HCT116 (cell line): ENCODE data around the gene E4F1. TPM values are rescaled to one million over a fixed set of nuclear protein-coding genes. Genes with fewer than 3 reads are reported as not detected.

Experiments
- ATAC-seq: fragments of 200-7000 bp; cut with Tn5 transposase; 2 replicates; pipeline ENCODE4 v1.9.1; 2020; ENCODE audit warnings: mild to moderate bottlenecking, moderate library complexity
- BruUV-seq: library from RNA; stranded (reverse); fragments of 400-500 nt; replicated peaks from 2 replicates; lab custom pipeline; 2021; lab: Mats Ljungman, UMichigan
- CTCF ChIA-PET: fragments of 300-600 bp; sonication (Branson Sonifier 250); formaldehyde crosslinking; loops from one replicate; lab custom pipeline; 2021; ENCODE audit warnings: antibody characterized with exemption; lab: Charles Lee
- POLR2A ChIA-PET: fragments of 300-600, 350-600 bp; sonication (Branson Sonifier 250); formaldehyde crosslinking; loops from one replicate; lab custom pipeline; 2021; ENCODE audit warnings: antibody characterized with exemption; lab: Charles Lee
- RAD21 ChIA-PET, 2 experiments: fragments of 300-600 bp; sonication (Branson Sonifier 250); formaldehyde crosslinking; loops; one replicate each; lab custom pipeline; 2023; ENCODE audit warnings: low total read pairs in 2 of 2; ENCODE audit not compliant: uncharacterized antibody in 2 of 2, unreplicated experiment in 2 of 2, low non-redundant PET in 1 of 2; lab: Charles Lee
- DNase-seq: peaks from one replicate; pipeline ENCODE4 v3.0.0-alpha.2; 2010; ENCODE audit warnings: low read depth, low spot score
- H2AFZ ChIP-seq: fragments of 200-600 bp; shearing (Covaris generic), sonication (generic); 2 replicates; pipeline ENCODE4 v1.6.1; 2017; ENCODE audit warnings: low read depth, mixed run types, mixed read lengths, antibody characterized with exemption, low read length; ENCODE audit not compliant: poor library complexity, severe bottlenecking
- H3K27ac ChIP-seq: 2 replicates; pipeline ENCODE4 v1.5.1; 2012; ENCODE audit warnings: low read depth, low read length
- H3K27me3 ChIP-seq: fragments of 200-600 bp; sonication (generic); 2 replicates; pipeline ENCODE4 v1.6.1; 2016; ENCODE audit warnings: mixed run types, low read length, mixed read lengths; ENCODE audit not compliant: insufficient read depth
- H3K36me3 ChIP-seq, 2 experiments: fragments of 200-500 bp in 1 of 2; fragments of 200-600 bp in 1 of 2; sonication (Bioruptor generic) in 1 of 2; sonication (generic) in 1 of 2; 2 replicates each; pipeline versions ENCODE4 v1.5.1 to v1.6.1; 2014 to 2016; ENCODE audit warnings: low read length in 2 of 2, inconsistent platforms in 1 of 2, mixed read lengths in 1 of 2, mixed run types in 1 of 2; ENCODE audit not compliant: insufficient read depth in 2 of 2, control insufficient read depth in 1 of 2
- H3K4me1 ChIP-seq, 2 experiments: fragments of 200-600 bp in 1 of 2; sonication (generic) in 1 of 2; 2 replicates each; pipeline versions ENCODE4 v1.5.1 to v1.6.1; 2012 to 2017; ENCODE audit warnings: low read length in 2 of 2, inconsistent platforms in 1 of 2, mild to moderate bottlenecking in 1 of 2, mixed read lengths in 1 of 2, mixed run types in 1 of 2, moderate library complexity in 1 of 2; ENCODE audit not compliant: insufficient read depth in 2 of 2, control insufficient read depth in 1 of 2
- H3K4me2 ChIP-seq: fragments of 200-600 bp; sonication (generic); 2 replicates; pipeline ENCODE4 v1.6.1; 2017; ENCODE audit warnings: mixed run types, low read length, mixed read lengths
- H3K4me3 ChIP-seq, 2 experiments: fragments of 200-600 bp in 1 of 2; sonication (generic) in 1 of 2; replicated peaks in 1 of 2; 2 replicates each; pipeline ENCODE4 v1.5.1; 2011 to 2016; ENCODE audit warnings: low read length in 2 of 2, control low read depth in 1 of 2, low read depth in 1 of 2, mild to moderate bottlenecking in 1 of 2, mixed read lengths in 1 of 2, mixed run types in 1 of 2
- H3K79me2 ChIP-seq: fragments of 200-600 bp; sonication (generic); 2 replicates; pipeline ENCODE4 v1.6.1; 2017; ENCODE audit warnings: mild to moderate bottlenecking, mixed run types, low read length, moderate library complexity, mixed read lengths; ENCODE audit not compliant: insufficient read depth
- H3K9ac ChIP-seq: fragments of 200-600 bp; sonication (generic); 2 replicates; pipeline ENCODE4 v1.6.1; 2016; ENCODE audit warnings: low read length, mixed read lengths
- H3K9me2 ChIP-seq: fragments of 200-600 bp; sonication (generic), shearing (Covaris generic); 2 replicates; pipeline ENCODE4 v1.6.1; 2017; ENCODE audit warnings: mixed run types, mild to moderate bottlenecking, moderate library complexity; ENCODE audit not compliant: insufficient read depth
- H3K9me3 ChIP-seq, 2 experiments: fragments of 200-500 bp in 1 of 2; fragments of 200-600 bp in 1 of 2; sonication (Bioruptor generic) in 1 of 2; sonication (generic) in 1 of 2; 2 replicates each; pipeline ENCODE4 v1.6.1; 2014 to 2017; ENCODE audit warnings: low read length in 2 of 2, mixed read lengths in 2 of 2, inconsistent platforms in 1 of 2, low read depth in 1 of 2, mild to moderate bottlenecking in 1 of 2, mixed run types in 1 of 2, moderate library complexity in 1 of 2; ENCODE audit not compliant: control insufficient read depth in 1 of 2, insufficient read depth in 1 of 2
- H4K20me1 ChIP-seq: fragments of 200-600 bp; sonication (generic), shearing (Covaris generic); 2 replicates; pipeline ENCODE4 v1.6.1; 2017; ENCODE audit warnings: mixed run types, mild to moderate bottlenecking, moderate library complexity; ENCODE audit not compliant: insufficient read depth
- CBX3 ChIP-seq: IDR thresholded peaks from 2 replicates; pipeline ENCODE4 v1.6.1; 2012; ENCODE audit warnings: low read depth
- CEBPB ChIP-seq: IDR thresholded peaks from 2 replicates; pipeline ENCODE4 v1.6.1; 2012; ENCODE audit warnings: low read depth
- EGR1 ChIP-seq: IDR thresholded peaks from 2 replicates; pipeline ENCODE4 v1.6.1; 2012; ENCODE audit warnings: low read depth
- ELF1 ChIP-seq: IDR thresholded peaks from 2 replicates; pipeline ENCODE4 v1.6.1; 2012; ENCODE audit warnings: low read depth, borderline replicate concordance
- FOSL1 ChIP-seq: IDR thresholded peaks from 2 replicates; pipeline ENCODE4 v1.6.1; 2012; ENCODE audit warnings: low read depth
- JUND ChIP-seq: IDR thresholded peaks from 2 replicates; pipeline ENCODE4 v1.6.1; 2012
- POLR2AphosphoS5 ChIP-seq: IDR thresholded peaks from 2 replicates; pipeline ENCODE4 v1.6.1; 2011; ENCODE audit warnings: mild to moderate bottlenecking, low read depth, low read length, moderate library complexity
- SIN3A ChIP-seq: IDR thresholded peaks from 2 replicates; pipeline ENCODE4 v1.6.1; 2012; ENCODE audit warnings: low read depth
- SP1 ChIP-seq: IDR thresholded peaks from 2 replicates; pipeline ENCODE4 v1.6.1; 2012; ENCODE audit warnings: low read depth
- SRF ChIP-seq: IDR thresholded peaks from 2 replicates; pipeline ENCODE4 v1.6.1; 2012; ENCODE audit warnings: low read depth
- TCF7L2 ChIP-seq: IDR thresholded peaks from 2 replicates; pipeline ENCODE4 v1.7.0; 2011; ENCODE audit warnings: borderline replicate concordance, inconsistent platforms; ENCODE audit not compliant: insufficient read depth, insufficient read length; ENCODE audit errors: extremely low read depth
- YY1 ChIP-seq: IDR thresholded peaks from 2 replicates; pipeline ENCODE4 v1.6.1; 2011; ENCODE audit warnings: low read length, low read depth, moderate library complexity, mild to moderate bottlenecking; ENCODE audit not compliant: insufficient replicate concordance; ENCODE audit errors: extremely low read depth
- ZFX ChIP-seq: fragments of 450-650 bp; IDR thresholded peaks from 2 replicates; pipeline ENCODE4 v1.6.1; 2017
- ZNF274 ChIP-seq: fragments of 200-500 bp; sonication (Bioruptor generic); IDR thresholded peaks from 2 replicates; pipeline ENCODE4 v1.6.1; 2014; ENCODE audit warnings: mild to moderate bottlenecking, low read depth, low read length, inconsistent platforms
- intact Hi-C: fragments of 100-400 bp; cut with micrococcal nuclease; formaldehyde crosslinking; loops from 2 replicates; pipeline ENCODE4 v1.10.0; 2022
- total RNA-seq: library from RNA; stranded (reverse); gene quantifications from one replicate; pipeline ENCODE4 v1.2.1, GENCODE V29; 2021; ENCODE audit not compliant: unreplicated experiment
- TF ChIP-seq, protein P1 (sequence below): IDR thresholded peaks from 2 replicates; pipeline ENCODE4 v1.6.1; 2012
- TF ChIP-seq, protein P2 (sequence below): IDR thresholded peaks from 2 replicates; pipeline ENCODE4 v1.6.1; 2011; ENCODE audit warnings: mild to moderate bottlenecking, low read length, moderate library complexity; ENCODE audit not compliant: insufficient replicate concordance; ENCODE audit errors: extremely low read depth
- TF ChIP-seq, protein P3 (sequence below), 3 experiments: fragments of 200-600 bp in 1 of 3; sonication (generic) in 1 of 3; IDR thresholded peaks in 2 of 3; conservative IDR thresholded peaks in 1 of 3; 2 replicates each; pipeline ENCODE4 v1.5.1; 2012 to 2017; ENCODE audit warnings: low read depth in 2 of 3, low read length in 2 of 3, antibody characterized with exemption in 1 of 3, borderline replicate concordance in 1 of 3, control low read depth in 1 of 3, mild to moderate bottlenecking in 1 of 3, mixed read lengths in 1 of 3, mixed run types in 1 of 3, moderate library complexity in 1 of 3; ENCODE audit not compliant: insufficient read depth in 1 of 3
- TF ChIP-seq, protein P4 (sequence below): IDR thresholded peaks from 2 replicates; pipeline ENCODE4 v1.6.1; 2012
- TF ChIP-seq, protein P5 (sequence below): IDR thresholded peaks from 2 replicates; pipeline ENCODE4 v1.6.1; 2012; ENCODE audit warnings: low read depth

Gene E4F1
- total RNA-seq, 1 experiment from 2014 or later = 40.7 TPM

DNA sequence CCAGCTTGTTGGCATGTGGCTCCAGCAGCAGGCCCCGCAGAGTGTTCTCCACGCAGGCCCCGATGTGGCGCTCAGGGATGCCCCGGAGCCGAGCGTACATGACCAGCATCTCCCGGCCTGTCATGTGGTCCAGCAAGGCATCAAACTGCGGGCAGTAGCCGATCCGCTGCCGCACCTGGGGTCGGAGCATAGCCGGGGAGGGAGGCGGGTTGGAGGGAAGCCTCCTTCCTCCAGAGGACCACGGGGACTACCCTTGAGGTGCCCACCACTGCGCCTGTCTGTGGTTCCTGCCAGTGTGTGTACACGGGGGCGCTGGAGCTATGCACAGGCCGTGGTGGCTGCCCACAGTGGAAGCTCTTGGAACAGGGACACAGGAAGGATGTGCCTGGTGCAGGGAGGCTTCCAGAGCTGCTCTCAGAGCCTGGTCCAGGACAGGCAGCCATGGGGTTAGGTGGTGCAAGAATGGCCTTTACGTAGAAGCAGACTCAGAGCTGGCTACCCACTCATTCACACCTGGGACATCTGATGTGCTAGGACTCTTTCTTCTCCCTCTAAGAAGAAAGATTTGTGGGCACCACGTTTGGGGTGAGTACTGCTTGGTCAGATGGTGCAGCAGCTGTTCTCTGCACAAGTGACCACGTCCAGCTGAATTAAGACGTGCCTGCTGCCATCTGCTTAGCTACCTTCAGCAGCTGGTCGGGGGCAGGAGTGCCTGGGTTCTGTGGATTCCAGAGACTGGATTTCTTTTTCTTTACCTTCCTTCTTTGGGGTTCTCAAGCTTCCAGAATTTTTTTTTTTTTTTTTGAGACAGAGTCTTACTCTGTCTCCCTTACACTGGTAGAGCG lies 55.8 kb downstream of the E4F1 start:
- ATAC-seq = no peak
- POLR2A ChIA-PET = interaction anchor here (0.7 to 1.4 kb wide), 2 partner anchors 28 to 66 kb away, joined by 3 read pairs; partner anchors contain the start of gene ECI1

More for the DNA sequence above, 55.8 kb downstream of the E4F1 start:
- Histone ChIP-seq H3K4me1 (no peaks in the 10 kb centered on the region), H3K36me3 (no peaks in the 10 kb centered on the region), H3K27ac (no peak overlapping the region), H3K9me3 (no peaks in the 10 kb centered on the region), H2AFZ (no peak overlapping the region), H3K27me3 (no peaks in the 10 kb centered on the region), H3K79me2 (no peaks in the 10 kb centered on the region), H3K9ac (no peak overlapping the region), H3K9me2 (no peaks in the 10 kb centered on the region), H3K4me2 (no peak overlapping the region), H3K4me3 (no peak overlapping the region), H4K20me1 (no peaks in the 10 kb centered on the region)
- ChIA-PET CTCF (no interaction called here), RAD21 (no interaction called here)
- intact Hi-C loops = no loop called here
- TF ChIP-seq YY1 = no peak
- no peak for TF ChIP-seq ZNF274
- TF ChIP-seq, protein P1, sequence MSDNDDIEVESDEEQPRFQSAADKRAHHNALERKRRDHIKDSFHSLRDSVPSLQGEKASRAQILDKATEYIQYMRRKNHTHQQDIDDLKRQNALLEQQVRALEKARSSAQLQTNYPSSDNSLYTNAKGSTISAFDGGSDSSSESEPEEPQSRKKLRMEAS = no peak
- TF ChIP-seq, protein P2, sequence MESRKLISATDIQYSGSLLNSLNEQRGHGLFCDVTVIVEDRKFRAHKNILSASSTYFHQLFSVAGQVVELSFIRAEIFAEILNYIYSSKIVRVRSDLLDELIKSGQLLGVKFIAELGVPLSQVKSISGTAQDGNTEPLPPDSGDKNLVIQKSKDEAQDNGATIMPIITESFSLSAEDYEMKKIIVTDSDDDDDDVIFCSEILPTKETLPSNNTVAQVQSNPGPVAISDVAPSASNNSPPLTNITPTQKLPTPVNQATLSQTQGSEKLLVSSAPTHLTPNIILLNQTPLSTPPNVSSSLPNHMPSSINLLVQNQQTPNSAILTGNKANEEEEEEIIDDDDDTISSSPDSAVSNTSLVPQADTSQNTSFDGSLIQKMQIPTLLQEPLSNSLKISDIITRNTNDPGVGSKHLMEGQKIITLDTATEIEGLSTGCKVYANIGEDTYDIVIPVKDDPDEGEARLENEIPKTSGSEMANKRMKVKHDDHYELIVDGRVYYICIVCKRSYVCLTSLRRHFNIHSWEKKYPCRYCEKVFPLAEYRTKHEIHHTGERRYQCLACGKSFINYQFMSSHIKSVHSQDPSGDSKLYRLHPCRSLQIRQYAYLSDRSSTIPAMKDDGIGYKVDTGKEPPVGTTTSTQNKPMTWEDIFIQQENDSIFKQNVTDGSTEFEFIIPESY = no peak
- TF ChIP-seq POLR2AphosphoS5 = no peak
- TF ChIP-seq, protein P3, sequence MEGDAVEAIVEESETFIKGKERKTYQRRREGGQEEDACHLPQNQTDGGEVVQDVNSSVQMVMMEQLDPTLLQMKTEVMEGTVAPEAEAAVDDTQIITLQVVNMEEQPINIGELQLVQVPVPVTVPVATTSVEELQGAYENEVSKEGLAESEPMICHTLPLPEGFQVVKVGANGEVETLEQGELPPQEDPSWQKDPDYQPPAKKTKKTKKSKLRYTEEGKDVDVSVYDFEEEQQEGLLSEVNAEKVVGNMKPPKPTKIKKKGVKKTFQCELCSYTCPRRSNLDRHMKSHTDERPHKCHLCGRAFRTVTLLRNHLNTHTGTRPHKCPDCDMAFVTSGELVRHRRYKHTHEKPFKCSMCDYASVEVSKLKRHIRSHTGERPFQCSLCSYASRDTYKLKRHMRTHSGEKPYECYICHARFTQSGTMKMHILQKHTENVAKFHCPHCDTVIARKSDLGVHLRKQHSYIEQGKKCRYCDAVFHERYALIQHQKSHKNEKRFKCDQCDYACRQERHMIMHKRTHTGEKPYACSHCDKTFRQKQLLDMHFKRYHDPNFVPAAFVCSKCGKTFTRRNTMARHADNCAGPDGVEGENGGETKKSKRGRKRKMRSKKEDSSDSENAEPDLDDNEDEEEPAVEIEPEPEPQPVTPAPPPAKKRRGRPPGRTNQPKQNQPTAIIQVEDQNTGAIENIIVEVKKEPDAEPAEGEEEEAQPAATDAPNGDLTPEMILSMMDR (IDR thresholded peaks at IDR 0.05 in 2 of 3, conservative IDR thresholded peaks at IDR 0.05 in 1 of 3; ENCODE audit: borderline replicate concordance in 1 of 3, insufficient read depth in 1 of 3, low read depth in 2 of 3, low read length in 2 of 3) = no peak
- TF ChIP-seq SRF = no peak
- TF ChIP-seq TCF7L2 = no peak
- no peak for TF ChIP-seq ZFX
- TF ChIP-seq CBX3 = no peak
- no peak for TF ChIP-seq SIN3A
- TF ChIP-seq, protein P4, sequence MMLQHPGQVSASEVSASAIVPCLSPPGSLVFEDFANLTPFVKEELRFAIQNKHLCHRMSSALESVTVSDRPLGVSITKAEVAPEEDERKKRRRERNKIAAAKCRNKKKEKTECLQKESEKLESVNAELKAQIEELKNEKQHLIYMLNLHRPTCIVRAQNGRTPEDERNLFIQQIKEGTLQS = no peak
- TF ChIP-seq JUND = no peak
- TF ChIP-seq SP1 = no peak
- TF ChIP-seq, protein P5, sequence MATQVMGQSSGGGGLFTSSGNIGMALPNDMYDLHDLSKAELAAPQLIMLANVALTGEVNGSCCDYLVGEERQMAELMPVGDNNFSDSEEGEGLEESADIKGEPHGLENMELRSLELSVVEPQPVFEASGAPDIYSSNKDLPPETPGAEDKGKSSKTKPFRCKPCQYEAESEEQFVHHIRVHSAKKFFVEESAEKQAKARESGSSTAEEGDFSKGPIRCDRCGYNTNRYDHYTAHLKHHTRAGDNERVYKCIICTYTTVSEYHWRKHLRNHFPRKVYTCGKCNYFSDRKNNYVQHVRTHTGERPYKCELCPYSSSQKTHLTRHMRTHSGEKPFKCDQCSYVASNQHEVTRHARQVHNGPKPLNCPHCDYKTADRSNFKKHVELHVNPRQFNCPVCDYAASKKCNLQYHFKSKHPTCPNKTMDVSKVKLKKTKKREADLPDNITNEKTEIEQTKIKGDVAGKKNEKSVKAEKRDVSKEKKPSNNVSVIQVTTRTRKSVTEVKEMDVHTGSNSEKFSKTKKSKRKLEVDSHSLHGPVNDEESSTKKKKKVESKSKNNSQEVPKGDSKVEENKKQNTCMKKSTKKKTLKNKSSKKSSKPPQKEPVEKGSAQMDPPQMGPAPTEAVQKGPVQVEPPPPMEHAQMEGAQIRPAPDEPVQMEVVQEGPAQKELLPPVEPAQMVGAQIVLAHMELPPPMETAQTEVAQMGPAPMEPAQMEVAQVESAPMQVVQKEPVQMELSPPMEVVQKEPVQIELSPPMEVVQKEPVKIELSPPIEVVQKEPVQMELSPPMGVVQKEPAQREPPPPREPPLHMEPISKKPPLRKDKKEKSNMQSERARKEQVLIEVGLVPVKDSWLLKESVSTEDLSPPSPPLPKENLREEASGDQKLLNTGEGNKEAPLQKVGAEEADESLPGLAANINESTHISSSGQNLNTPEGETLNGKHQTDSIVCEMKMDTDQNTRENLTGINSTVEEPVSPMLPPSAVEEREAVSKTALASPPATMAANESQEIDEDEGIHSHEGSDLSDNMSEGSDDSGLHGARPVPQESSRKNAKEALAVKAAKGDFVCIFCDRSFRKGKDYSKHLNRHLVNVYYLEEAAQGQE = no peak
- no peak for TF ChIP-seq ELF1
- TF ChIP-seq EGR1 = no peak
- TF ChIP-seq FOSL1 = no peak
- no peak for TF ChIP-seq CEBPB
- BruUV-seq = no TSS peak
- DNase-seq = no peak
